ENCODE data around the gene THAP4. TPM values are rescaled to one million over a fixed set of nuclear protein-coding genes. Genes with fewer than 3 reads are reported as not detected.

THAP4 gene
- total and polyA plus RNA-seq, 2 of the 13 experiments (the other 11 are each of a cell fraction or from before 2014, with no cell fraction given), result 59.7 to 75.7 TPM

DNA sequence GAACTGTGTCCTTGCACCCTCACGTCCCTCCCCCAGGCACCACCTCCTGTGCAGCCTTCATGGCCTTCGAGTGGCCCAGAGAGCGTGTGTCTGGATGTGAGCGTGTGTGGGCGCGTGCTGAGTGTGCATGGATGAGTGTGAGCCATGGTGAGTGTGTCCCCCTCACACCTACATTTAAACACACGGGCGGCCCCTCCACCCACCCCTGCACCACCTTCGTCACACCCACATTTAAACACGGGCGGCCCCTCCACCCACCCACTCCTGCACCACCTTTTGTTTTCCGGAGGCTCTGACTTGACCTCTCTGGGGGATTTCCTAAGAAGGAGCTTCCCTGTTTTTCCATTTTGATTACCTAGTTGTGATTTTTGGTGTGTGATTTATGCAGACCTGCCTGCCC, 31.9 kb upstream of the THAP4 start:
- no peak for FAIRE-seq
- Histone ChIP-seq H3K4me1 (ENCODE audit: insufficient read depth, low read length) (peaks cover 9% of the 10 kb centered on the region; the same call in 1 of the 2 replicates), H3K79me2 (ENCODE audit: insufficient read depth, low read length) (no peaks in the 10 kb centered on the region), H3K4me2 (ENCODE audit: low read depth, low read length) (no peak overlapping the region), H4K20me1 (ENCODE audit: insufficient read depth, low read length) (peaks cover 7% of the 10 kb centered on the region; the same call in 1 of the 2 replicates), H3K27me3 (ENCODE audit: control insufficient read depth in 1 of 2, insufficient read depth in 2 of 2, low read length in 2 of 2) (no peaks in the 10 kb centered on the region), H3K36me3 (replicated peaks in 1 of 2; ENCODE audit: control insufficient read depth in 1 of 2, insufficient read depth in 2 of 2, low read length in 2 of 2) (peaks cover 39 to 69% of the 10 kb centered on the region in 2 experiments), H3K9me3 (ENCODE audit: low read length) (no peaks in the 10 kb centered on the region), H3K4me3 (replicated peaks in 1 of 3; ENCODE audit: insufficient read depth in 1 of 3, low read depth in 2 of 3, low read length in 3 of 3) (no peak overlapping the region), H3K9ac (ENCODE audit: insufficient read depth, low read depth, low read length) (no peak overlapping the region), H3K27ac (ENCODE audit: extremely low read length, insufficient read depth, low read length) (no peak overlapping the region), H2AFZ (ENCODE audit: low read length) (no peak overlapping the region)
- POLR2A ChIA-PET, result interaction anchor here (0.8 kb wide), 1 partner anchor 22 kb away, joined by 3 read pairs; no protein-coding TSS in a partner anchor
- CTCF ChIA-PET (ENCODE audit: low intra/inter-chr PET ratio, low total read pairs), result no interaction called here
- no peak for DNase-seq (ENCODE audit: low spot score)
- intact Hi-C loops (cut with micrococcal nuclease; ENCODE audit: unreplicated experiment) (no loop called here), in situ Hi-C loops (cut with HindIII; ENCODE audit: extremely low pct_ligation_motif_present, low pct_unique_long_range_greater_than_20kb) (no loop called here)
- no peak for ATAC-seq
- TF ChIP-seq SRY (CRISPR knock-in tag; IDR thresholded peaks at IDR 0.05), result no peak
- TF ChIP-seq, protein P1, sequence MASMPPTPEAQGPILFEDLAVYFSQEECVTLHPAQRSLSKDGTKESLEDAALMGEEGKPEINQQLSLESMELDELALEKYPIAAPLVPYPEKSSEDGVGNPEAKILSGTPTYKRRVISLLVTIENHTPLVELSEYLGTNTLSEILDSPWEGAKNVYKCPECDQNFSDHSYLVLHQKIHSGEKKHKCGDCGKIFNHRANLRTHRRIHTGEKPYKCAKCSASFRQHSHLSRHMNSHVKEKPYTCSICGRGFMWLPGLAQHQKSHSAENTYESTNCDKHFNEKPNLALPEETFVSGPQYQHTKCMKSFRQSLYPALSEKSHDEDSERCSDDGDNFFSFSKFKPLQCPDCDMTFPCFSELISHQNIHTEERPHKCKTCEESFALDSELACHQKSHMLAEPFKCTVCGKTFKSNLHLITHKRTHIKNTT (CRISPR knock-in tag; IDR thresholded peaks at IDR 0.05), result no peak
- TF ChIP-seq, protein P2, sequence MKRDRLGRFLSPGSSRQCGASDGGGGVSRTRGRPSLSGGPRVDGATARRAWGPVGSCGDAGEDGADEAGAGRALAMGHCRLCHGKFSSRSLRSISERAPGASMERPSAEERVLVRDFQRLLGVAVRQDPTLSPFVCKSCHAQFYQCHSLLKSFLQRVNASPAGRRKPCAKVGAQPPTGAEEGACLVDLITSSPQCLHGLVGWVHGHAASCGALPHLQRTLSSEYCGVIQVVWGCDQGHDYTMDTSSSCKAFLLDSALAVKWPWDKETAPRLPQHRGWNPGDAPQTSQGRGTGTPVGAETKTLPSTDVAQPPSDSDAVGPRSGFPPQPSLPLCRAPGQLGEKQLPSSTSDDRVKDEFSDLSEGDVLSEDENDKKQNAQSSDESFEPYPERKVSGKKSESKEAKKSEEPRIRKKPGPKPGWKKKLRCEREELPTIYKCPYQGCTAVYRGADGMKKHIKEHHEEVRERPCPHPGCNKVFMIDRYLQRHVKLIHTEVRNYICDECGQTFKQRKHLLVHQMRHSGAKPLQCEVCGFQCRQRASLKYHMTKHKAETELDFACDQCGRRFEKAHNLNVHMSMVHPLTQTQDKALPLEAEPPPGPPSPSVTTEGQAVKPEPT (CRISPR knock-in tag; IDR thresholded peaks at IDR 0.05; ENCODE audit: low read depth), result no peak
- TF ChIP-seq ZKSCAN1 (IDR thresholded peaks at IDR 0.05; ENCODE audit: low read length), result no peak
- TF ChIP-seq SKIL (CRISPR knock-in tag; IDR thresholded peaks at IDR 0.05; ENCODE audit: borderline replicate concordance), result no peak
- WGBS (ENCODE audit: low lambda C conversion rate), result 92% methylated on average over 12 of the region's 12 CpGs
- no TSS peak for BruUV-seq (replicated peaks)
